ENCODE measurements around the gene SEMA5A. TPM values are rescaled to one million over a fixed set of nuclear protein-coding genes. Genes with fewer than 3 reads are reported as not detected.

The SEMA5A gene
- total RNA-seq, 6 experiments from 2014 or later = 54.2 to 69.7 (median 59.9) TPM

GRCh38 chr5:9519537-9519936 lies 26.3 kb downstream of the SEMA5A start:
- peaks cover 45% of the 10 kb centered on the region for H3K4me1 Mint-ChIP-seq (ENCODE audit: low read depth)
- no peaks in the 10 kb centered on the region for H3K27me3 Mint-ChIP-seq (ENCODE audit: insufficient read depth)
- DNase-seq = no peak
- H3K27ac Mint-ChIP-seq = 0 out of 2 replicates have a peak overlapping the region, but pooled peaks have one; percentile 3
- H3K9me3 Mint-ChIP-seq = no peaks in the 10 kb centered on the region
- H3K4me3 Mint-ChIP-seq = no peak overlapping the region
- TF ChIP-seq, protein P1, sequence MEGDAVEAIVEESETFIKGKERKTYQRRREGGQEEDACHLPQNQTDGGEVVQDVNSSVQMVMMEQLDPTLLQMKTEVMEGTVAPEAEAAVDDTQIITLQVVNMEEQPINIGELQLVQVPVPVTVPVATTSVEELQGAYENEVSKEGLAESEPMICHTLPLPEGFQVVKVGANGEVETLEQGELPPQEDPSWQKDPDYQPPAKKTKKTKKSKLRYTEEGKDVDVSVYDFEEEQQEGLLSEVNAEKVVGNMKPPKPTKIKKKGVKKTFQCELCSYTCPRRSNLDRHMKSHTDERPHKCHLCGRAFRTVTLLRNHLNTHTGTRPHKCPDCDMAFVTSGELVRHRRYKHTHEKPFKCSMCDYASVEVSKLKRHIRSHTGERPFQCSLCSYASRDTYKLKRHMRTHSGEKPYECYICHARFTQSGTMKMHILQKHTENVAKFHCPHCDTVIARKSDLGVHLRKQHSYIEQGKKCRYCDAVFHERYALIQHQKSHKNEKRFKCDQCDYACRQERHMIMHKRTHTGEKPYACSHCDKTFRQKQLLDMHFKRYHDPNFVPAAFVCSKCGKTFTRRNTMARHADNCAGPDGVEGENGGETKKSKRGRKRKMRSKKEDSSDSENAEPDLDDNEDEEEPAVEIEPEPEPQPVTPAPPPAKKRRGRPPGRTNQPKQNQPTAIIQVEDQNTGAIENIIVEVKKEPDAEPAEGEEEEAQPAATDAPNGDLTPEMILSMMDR (IDR thresholded peaks at IDR 0.05) = no peak
- peaks cover 22% of the 10 kb centered on the region for H3K36me3 Mint-ChIP-seq (ENCODE audit: low read depth)

- TF ChIP-seq, protein P1 (IDR thresholded peaks at IDR 0.05) = peak; percentile 52
- H3K27me3 Mint-ChIP-seq (ENCODE audit: insufficient read depth) = no peaks in the 10 kb centered on the region
- H3K36me3 Mint-ChIP-seq (ENCODE audit: low read depth) = no peaks in the 10 kb centered on the region
- DNase-seq = no peak
- H3K27ac Mint-ChIP-seq = no peak overlapping the region
- H3K4me1 Mint-ChIP-seq (ENCODE audit: low read depth) = peaks cover 38% of the 10 kb centered on the region
- H3K4me3 Mint-ChIP-seq = no peak overlapping the region
- no peaks in the 10 kb centered on the region for H3K9me3 Mint-ChIP-seq
Observed at GRCh38 chr5:9516591-9516990, 29.3 kb downstream of the SEMA5A start.

GRCh38 chr5:9515436-9515835 lies 30.4 kb downstream of the SEMA5A start:
- no peak overlapping the region for H3K27ac Mint-ChIP-seq
- no peaks in the 10 kb centered on the region for H3K36me3 Mint-ChIP-seq (ENCODE audit: low read depth)
- no peak for DNase-seq
- peaks cover 38% of the 10 kb centered on the region for H3K4me1 Mint-ChIP-seq (ENCODE audit: low read depth)
- no peaks in the 10 kb centered on the region for H3K27me3 Mint-ChIP-seq (ENCODE audit: insufficient read depth)
- TF ChIP-seq, protein P1 (IDR thresholded peaks at IDR 0.05) = no peak
- no peaks in the 10 kb centered on the region for H3K9me3 Mint-ChIP-seq
- H3K4me3 Mint-ChIP-seq = no peak overlapping the region

- peaks cover 37% of the 10 kb centered on the region for H3K4me1 Mint-ChIP-seq (ENCODE audit: low read depth)
- no peak for DNase-seq
- no peaks in the 10 kb centered on the region for H3K27me3 Mint-ChIP-seq (ENCODE audit: insufficient read depth)
- H3K36me3 Mint-ChIP-seq (ENCODE audit: low read depth) = no peaks in the 10 kb centered on the region
- no peak overlapping the region for H3K4me3 Mint-ChIP-seq
- no peak overlapping the region for H3K27ac Mint-ChIP-seq
- TF ChIP-seq, protein P1 (IDR thresholded peaks at IDR 0.05) = no peak
- H3K9me3 Mint-ChIP-seq = no peaks in the 10 kb centered on the region
Observed at GRCh38 chr5:9514968-9515367, 30.9 kb downstream of the SEMA5A start.

DNA sequence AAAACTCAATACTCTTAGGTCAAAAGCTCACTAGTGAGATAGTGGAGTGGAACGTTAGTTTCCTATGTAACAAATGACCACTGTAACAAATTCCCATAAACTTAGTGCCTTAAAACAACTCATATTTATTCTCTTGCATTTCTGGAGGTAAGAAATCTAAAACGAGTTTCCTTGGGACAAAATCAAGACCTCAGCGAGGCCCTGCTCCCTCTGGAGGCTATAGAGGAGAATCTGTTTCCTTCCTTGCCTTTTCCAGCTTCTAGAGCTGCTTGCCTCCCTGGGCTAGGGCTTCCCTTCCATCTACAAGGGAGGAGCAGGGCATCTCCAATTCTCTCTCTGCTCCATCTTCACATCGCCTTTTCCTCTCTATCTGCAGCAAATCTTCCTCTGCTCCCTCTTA lies 32.0 kb downstream of the SEMA5A start:
- H3K27me3 Mint-ChIP-seq (ENCODE audit: insufficient read depth) = no peaks in the 10 kb centered on the region
- H3K4me1 Mint-ChIP-seq (ENCODE audit: low read depth) = peaks cover 27% of the 10 kb centered on the region
- H3K36me3 Mint-ChIP-seq (ENCODE audit: low read depth) = peaks cover 1% of the 10 kb centered on the region; the same call in 1 of the 2 replicates
- peak overlapping the region; percentile 4; the same call in 1 of the 2 replicates for H3K27ac Mint-ChIP-seq
- H3K9me3 Mint-ChIP-seq = no peaks in the 10 kb centered on the region
- TF ChIP-seq, protein P1 (IDR thresholded peaks at IDR 0.05) = peak; percentile 74
- DNase-seq = peak; percentile 53
- no peak overlapping the region for H3K4me3 Mint-ChIP-seq

GRCh38 chr5:9512457-9512856 lies 33.4 kb downstream of the SEMA5A start:
- peaks cover 31% of the 10 kb centered on the region for H3K4me1 Mint-ChIP-seq (ENCODE audit: low read depth)
- no peaks in the 10 kb centered on the region for H3K9me3 Mint-ChIP-seq
- no peak overlapping the region for H3K4me3 Mint-ChIP-seq
- peaks cover 10% of the 10 kb centered on the region for H3K36me3 Mint-ChIP-seq (ENCODE audit: low read depth)
- H3K27ac Mint-ChIP-seq = no peak overlapping the region
- no peak for DNase-seq
- H3K27me3 Mint-ChIP-seq (ENCODE audit: insufficient read depth) = no peaks in the 10 kb centered on the region
- TF ChIP-seq, protein P1 (IDR thresholded peaks at IDR 0.05) = no peak

Measured in HFFc6 (cell line).